Heart right ventricle (tissue), 16 donors: ENCODE results near the gene IQCC. TPM values are rescaled to one million over a fixed set of nuclear protein-coding genes. Genes with fewer than 3 reads are reported as not detected.
A peak's percentile ranks its signal among the peaks of the same experiment; 100 is the strongest.

Experiments used
- ATAC-seq, 8 donors: fragments of 200-7000 bp; cut with Tn5 transposase; one replicate each; pipeline ENCODE4 v1.9.1; 2020; ENCODE audit warnings: mild to moderate bottlenecking in 8 of 8, moderate library complexity in 8 of 8, moderate number of reproducible peaks in 1 of 8
- DNase-seq, 2 donors: peaks; one replicate each; pipeline ENCODE4 v3.0.0-alpha.2; 2020
- H3K27ac ChIP-seq, 10 donors: fragments of 200-600 bp; sonication (generic) in 2 of 10; one replicate each; pipeline versions ENCODE4 v1.5.0 to v1.8.0; 2020 to 2022; ENCODE audit warnings: mild to moderate bottlenecking in 3 of 10
- H3K27me3 ChIP-seq, 7 donors: fragments of 200-600 bp; one replicate each; pipeline ENCODE4 v1.8.0; 2021 to 2022; ENCODE audit warnings: mild to moderate bottlenecking in 2 of 7
- H3K36me3 ChIP-seq, 9 donors: fragments of 200-600 bp; sonication (generic) in 1 of 9; one replicate each; pipeline versions ENCODE4 v1.5.0 to v1.8.0; 2020 to 2022; ENCODE audit warnings: mild to moderate bottlenecking in 2 of 9
- H3K4me1 ChIP-seq, 9 donors: fragments of 200-600 bp; sonication (generic) in 1 of 9; one replicate each; pipeline versions ENCODE4 v1.5.0 to v1.8.0; 2020 to 2022; ENCODE audit warnings: mild to moderate bottlenecking in 4 of 9
- H3K4me3 ChIP-seq, 10 donors: fragments of 200-600 bp; sonication (generic) in 2 of 10; one replicate each; pipeline versions ENCODE4 v1.5.0 to v1.8.0; 2020 to 2022; ENCODE audit warnings: mild to moderate bottlenecking in 7 of 10, moderate library complexity in 2 of 10
- H3K9me3 ChIP-seq, 11 donors: fragments of 200-600 bp in 10 of 11; sonication (generic) in 2 of 11; one replicate each; pipeline versions ENCODE4 v1.5.0 to v1.8.0; 2013 to 2022; ENCODE audit warnings: mild to moderate bottlenecking in 2 of 11, control low read depth in 1 of 11, moderate library complexity in 1 of 11
- WGBS, 2 donors: extraction: QIAGEN DNeasy Blood & Tissue Kit; methylation state at CpG; one replicate each; pipeline ENCODE4 v1.1.7; 2013; ENCODE audit warnings: inconsistent platforms in 1 of 2; 5-methylcytosine and 5-hydroxymethylcytosine counted together
- intact Hi-C, 10 donors: fragments of 100-400 bp; cut with DNase I; formaldehyde crosslinking; loops; one replicate each; pipeline versions ENCODE4 v1.11.1 to v1.14.2; 2022
- polyA plus RNA-seq, 2 donors: library from polyadenylated mRNA; stranded (reverse); fragments of 200-250 nt; gene quantifications; one replicate each; pipeline ENCODE4 v1.2.3, GENCODE V29; 2013
- total RNA-seq, 10 donors: library from RNA; stranded (reverse); fragmentation: NEBNext Ultra II Directional in 3 of 10; extraction: Animal tissue kit (Norgen Biotek cat#: 25700) in 3 of 10; gene quantifications; one replicate each; pipeline versions ENCODE4 v1.2.1 to v1.2.4, GENCODE V29; 2021 to 2023
- TF ChIP-seq, protein P1 (sequence below), 9 donors: fragments of 200-600 bp; sonication (generic) in 2 of 9; IDR thresholded peaks; one replicate each; pipeline versions ENCODE4 v1.5.0 to v1.8.0; 2021 to 2022; ENCODE audit warnings: antibody characterized with exemption in 9 of 9, mild to moderate bottlenecking in 5 of 9, moderate library complexity in 1 of 9
- donor health status: Arrhythmogenic right ventricular cardiomyopathy.
- donor health status: ischemic (EF 13 %, LVEDD 7.1; RV severe dilation, severe dysfunction).
- donor health status: healthy with polysubstance abuse.
- donor health status: DM: no; HTN: yes; CAD: no.
- donor health status: DM: no; HTN: no; CAD: no.
- donor health status: ischemic (EF 25% LVEDD 6.9; RV normal size, moderate dysfunction).
- donor health status: ischemic (EF 25% LVEDD 5.7; RV mildly dilated, moderate dysfunction).
- donor health status: healthy.
- donor health status: DM: yes; HTN: yes; CAD: no.
- donor health status: Ischemic cardiomyopathy.
- donor health status: ischemic (EF 35%, LVEDD 5.7; RV mildly dilated, moderate dysfunction).
- donor health status: nonischemic (EF 11% LVEDD 7.7; RV severe dilation, severe dysfunction).
- donor health status: DM: yes; HTN: yes; CAD: no.
- donor health status: PGD.
- donor health status: ischemic (EF 29% LVEDD 5.4; RV normal size, mild dysfunction).
- donor health status: nonischemic (EF 23%, LVEDD 6.1; RV moderate dilation, normal function).

The IQCC gene
- total and polyA plus RNA-seq, 12 donors, result 0.34 to 2.0 (median 0.90) TPM

DNA sequence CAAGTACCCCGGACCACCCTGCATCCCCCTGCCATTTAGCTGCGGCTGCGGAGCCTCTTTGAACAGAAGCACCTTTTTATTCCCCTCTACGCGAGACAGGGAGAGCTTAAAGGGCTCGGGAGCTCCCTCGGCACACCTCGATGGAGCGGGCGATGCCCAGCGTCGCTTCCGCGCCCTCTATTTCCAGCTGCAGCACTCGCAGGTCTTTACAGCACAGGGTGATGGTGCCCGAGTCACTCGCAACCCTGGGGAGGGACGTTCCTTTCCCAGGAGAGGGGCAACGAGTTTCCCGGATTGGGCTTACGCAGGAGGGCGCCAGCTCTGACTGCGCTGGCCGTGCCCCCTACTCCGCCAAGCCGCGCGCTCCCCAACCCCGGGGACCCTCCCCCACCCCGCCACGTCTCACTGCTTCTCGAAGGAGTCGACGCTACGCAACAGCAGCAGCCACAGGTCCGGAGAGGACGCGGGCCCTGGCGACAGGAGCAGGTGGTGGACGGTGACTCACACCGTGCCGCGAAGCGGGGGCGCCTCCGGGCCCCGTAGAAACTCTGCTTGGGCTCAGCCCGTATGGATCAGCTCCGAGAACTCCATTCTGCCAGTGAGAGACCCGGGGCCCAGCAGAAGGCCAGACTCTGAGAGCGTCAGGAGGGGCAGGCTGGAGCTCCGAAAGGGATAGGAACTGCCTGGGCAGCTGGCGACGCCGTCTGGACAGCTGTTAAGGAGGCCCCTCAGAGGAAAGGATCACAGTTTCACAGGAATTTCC is 35.7 kb downstream of the IQCC start:
- Histone ChIP-seq H3K4me3 (peak overlapping the region; percentile 48 to 86 (median 72)), H3K27me3 (peaks cover 0 to 10% (median 0%) of the 10 kb centered on the region in 7 donors), H3K27ac (peak overlapping the region; percentile 41 to 96 (median 88)), H3K9me3 (no peaks in the 10 kb centered on the region), H3K4me1 (peaks cover 0 to 50% (median 36%) of the 10 kb centered on the region in 9 donors), H3K36me3 (peaks cover 0 to 19% (median 0%) of the 10 kb centered on the region in 9 donors)
- ATAC-seq (peak; percentile 69 to 84 (median 76)), DNase-seq (peak; percentile 51 to 56)
- TF ChIP-seq, protein P1, sequence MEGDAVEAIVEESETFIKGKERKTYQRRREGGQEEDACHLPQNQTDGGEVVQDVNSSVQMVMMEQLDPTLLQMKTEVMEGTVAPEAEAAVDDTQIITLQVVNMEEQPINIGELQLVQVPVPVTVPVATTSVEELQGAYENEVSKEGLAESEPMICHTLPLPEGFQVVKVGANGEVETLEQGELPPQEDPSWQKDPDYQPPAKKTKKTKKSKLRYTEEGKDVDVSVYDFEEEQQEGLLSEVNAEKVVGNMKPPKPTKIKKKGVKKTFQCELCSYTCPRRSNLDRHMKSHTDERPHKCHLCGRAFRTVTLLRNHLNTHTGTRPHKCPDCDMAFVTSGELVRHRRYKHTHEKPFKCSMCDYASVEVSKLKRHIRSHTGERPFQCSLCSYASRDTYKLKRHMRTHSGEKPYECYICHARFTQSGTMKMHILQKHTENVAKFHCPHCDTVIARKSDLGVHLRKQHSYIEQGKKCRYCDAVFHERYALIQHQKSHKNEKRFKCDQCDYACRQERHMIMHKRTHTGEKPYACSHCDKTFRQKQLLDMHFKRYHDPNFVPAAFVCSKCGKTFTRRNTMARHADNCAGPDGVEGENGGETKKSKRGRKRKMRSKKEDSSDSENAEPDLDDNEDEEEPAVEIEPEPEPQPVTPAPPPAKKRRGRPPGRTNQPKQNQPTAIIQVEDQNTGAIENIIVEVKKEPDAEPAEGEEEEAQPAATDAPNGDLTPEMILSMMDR (IDR thresholded peaks at IDR 0.05), result peak in 2 of 9 donors; percentile 3 to 24
- 0 to 1% methylated on average over 55 of the region's 55 CpGs for WGBS, 2 donors
- intact Hi-C loops, result loop anchor here in 2 of 10 donors (5.0 to 10.0 kb wide), 2 partner anchors 54 to 76 kb away; partner anchors contain the start of gene HDAC1 (in 1 of the 2)

DNA sequence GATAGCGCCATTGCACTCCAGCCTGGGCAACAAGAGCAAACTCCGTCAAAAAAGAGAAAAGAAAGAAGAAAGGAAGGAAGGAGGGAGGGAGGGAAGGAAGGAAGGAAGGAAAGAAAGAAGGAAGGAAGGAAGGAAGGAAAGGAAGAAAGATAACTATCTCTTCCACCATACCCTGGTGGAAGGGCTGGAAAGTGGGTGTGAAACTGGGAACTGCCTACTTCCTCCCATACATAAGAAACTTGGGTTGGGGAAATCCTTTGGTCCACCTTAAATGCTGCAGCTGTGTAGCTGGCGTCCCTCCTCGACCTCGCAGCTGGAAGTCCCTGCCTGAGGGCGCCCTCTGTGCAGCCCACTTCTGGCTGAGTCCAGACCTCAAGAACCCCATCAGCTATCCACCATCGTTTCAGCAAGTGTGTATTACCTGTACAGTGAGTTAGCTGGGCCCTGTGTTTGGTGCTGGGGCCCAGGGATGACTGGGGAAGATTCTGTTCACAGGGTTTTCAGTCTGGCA is 36.9 kb downstream of the IQCC start:
- ATAC-seq, result peak in 6 of 8 donors; percentile 19 to 49 (median 36)
- Histone ChIP-seq H3K36me3 (peaks cover 0 to 14% (median 0%) of the 10 kb centered on the region in 9 donors), H3K27me3 (peaks cover 0 to 10% (median 0%) of the 10 kb centered on the region in 7 donors), H3K4me3 (peak overlapping the region in 7 of 10 donors; percentile 9 to 86 (median 71)), H3K9me3 (no peaks in the 10 kb centered on the region), H3K4me1 (peaks cover 4 to 62% (median 48%) of the 10 kb centered on the region in 9 donors), H3K27ac (peak overlapping the region in 9 of 10 donors; percentile 81 to 96 (median 88))
- DNase-seq, result peak; percentile 50 to 57
- intact Hi-C loops, result loop anchor here in 2 of 10 donors (5.0 to 10.0 kb wide), 2 partner anchors 52 to 75 kb away; partner anchors contain the start of gene HDAC1 (in 1 of the 2)
- TF ChIP-seq, protein P1 (IDR thresholded peaks at IDR 0.05), result peak in 2 of 9 donors; percentile 9 to 19
- WGBS, 2 donors, result 21 to 27% methylated on average over 7 of the region's 7 CpGs

DNA sequence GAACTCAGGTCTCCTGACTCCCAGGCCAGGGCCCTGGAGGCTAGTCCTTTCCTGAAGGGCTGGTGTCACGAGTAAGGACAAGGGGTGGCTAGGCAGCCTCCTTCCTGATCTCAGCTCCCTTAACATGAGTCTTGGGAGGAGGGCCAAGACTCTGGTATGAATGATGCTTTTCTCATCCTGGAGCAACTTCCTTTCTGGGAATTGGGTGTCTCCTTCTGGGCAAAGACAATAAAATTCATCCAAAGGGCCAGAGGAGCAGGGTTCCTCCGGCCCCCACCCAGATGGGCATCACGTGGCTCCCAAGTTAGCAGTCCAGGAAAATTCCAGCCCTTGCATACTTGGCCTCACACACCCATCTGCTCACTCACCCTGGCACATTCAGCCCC is 41.4 kb downstream of the IQCC start, which contains the start of gene FAM167B:
Gene FAM167B (plus strand): TSS at position 335 of the 386 bp plus-strand sequence. CDS start 200 bp downstream, outside the sequence.
- peak within 1 kb of the TSS in 3 of 10 donors; percentile 20 to 31 (median 23) for H3K4me3 ChIP-seq
- intact Hi-C loops, result loop anchor here in 3 of 10 donors (2.0 to 10.0 kb wide), 3 partner anchors 44 to 48 kb away; partner anchors contain the start of gene HDAC1 (in 2 of the 3)
- H3K27me3 ChIP-seq, result no peaks in the 10 kb centered on the region
- peak; percentile 44 to 80 (median 64) for ATAC-seq
- H3K27ac ChIP-seq, result peak within 1 kb of the TSS; percentile 66 to 94 (median 92)
- WGBS, 2 donors, result 45 to 54% methylated on average over 3 of the region's 3 CpGs
- peaks cover 8 to 84% (median 69%) of the 10 kb centered on the region in 9 donors for H3K4me1 ChIP-seq
- H3K9me3 ChIP-seq, result no peaks in the 10 kb centered on the region
- H3K36me3 ChIP-seq, result no peaks in the 10 kb centered on the region
- peak; percentile 40 to 72 for DNase-seq
- TF ChIP-seq, protein P1 (IDR thresholded peaks at IDR 0.05), result no peak

DNA sequence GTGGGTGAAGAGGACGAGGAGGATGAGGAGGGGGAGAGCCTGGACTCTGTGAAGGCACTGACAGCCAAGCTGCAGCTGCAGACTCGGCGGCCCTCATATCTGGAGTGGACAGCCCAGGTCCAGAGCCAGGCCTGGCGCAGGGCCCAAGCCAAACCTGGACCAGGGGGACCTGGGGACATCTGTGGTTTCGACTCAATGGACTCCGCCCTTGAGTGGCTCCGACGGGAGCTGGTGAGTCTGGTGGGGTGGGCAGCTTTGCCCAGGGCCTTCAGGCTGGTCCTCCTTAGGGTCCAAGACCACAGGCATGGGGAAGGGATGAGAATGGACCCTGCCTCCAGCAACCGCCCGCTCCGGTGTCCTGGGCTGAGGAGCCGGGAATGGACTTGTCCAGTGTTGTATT is 42.0 kb downstream of the IQCC start:
- Histone ChIP-seq H3K27ac (peak overlapping the region; percentile 66 to 94 (median 92)), H3K36me3 (no peaks in the 10 kb centered on the region), H3K9me3 (no peaks in the 10 kb centered on the region), H3K27me3 (no peaks in the 10 kb centered on the region), H3K4me3 (peak overlapping the region in 3 of 10 donors; percentile 20 to 31 (median 23)), H3K4me1 (peaks cover 8 to 84% (median 71%) of the 10 kb centered on the region in 9 donors)
- ATAC-seq (peak in 1 of 8 donors; percentile 30), DNase-seq (peak in 1 of 2 donors; percentile 43)
- intact Hi-C loops, result loop anchor here in 3 of 10 donors (2.0 to 10.0 kb wide), 3 partner anchors 43 to 47 kb away; partner anchors contain the start of gene HDAC1 (in 2 of the 3)
- WGBS, 2 donors, result 46 to 56% methylated on average over 12 of the region's 12 CpGs
- TF ChIP-seq, protein P1 (IDR thresholded peaks at IDR 0.05), result no peak
